Measurements from ENCODE around the gene SLC46A2.

The SLC46A2 gene

GRCh38 chr9:112848316-112849151, 42.1 kb downstream of the SLC46A2 start:
- Histone ChIP-seq H2BK12ac (ENCODE audit: low read length) (no peak overlapping the region), H4K8ac (ENCODE audit: low read depth, low read length) (no peak overlapping the region), H3K23ac (ENCODE audit: low read length) (no peak overlapping the region), H2AFZ (ENCODE audit: insufficient read depth, low read length, poor library complexity) (no peak overlapping the region), H3K36me3 (ENCODE audit: control insufficient read depth in 1 of 2, insufficient read depth in 2 of 2, low read length in 2 of 2) (peaks cover 2 to 3% of the 10 kb centered on the region in 2 experiments), H3K14ac (ENCODE audit: low read length) (no peak overlapping the region), H3K4ac (ENCODE audit: low read depth, low read length) (no peak overlapping the region), H2AK5ac (ENCODE audit: low read length) (no peak overlapping the region), H2BK5ac (ENCODE audit: low read depth, low read length, poor library complexity) (no peak overlapping the region), H3K9me3 (ENCODE audit: insufficient read depth, low read depth, low read length) (no peaks in the 10 kb centered on the region), H3K4me1 (ENCODE audit: control insufficient read depth in 1 of 2, insufficient read depth in 2 of 2, low read length in 2 of 2) (no peaks in the 10 kb centered on the region), H2BK120ac (ENCODE audit: insufficient read depth, low read length, poor library complexity) (no peak overlapping the region), H4K12ac (ENCODE audit: low read depth, low read length) (no peak overlapping the region), H3K27ac (ENCODE audit: low read depth, low read length) (no peak overlapping the region), H3K79me2 (ENCODE audit: control insufficient read depth, insufficient read depth, low read length, poor library complexity) (no peaks in the 10 kb centered on the region), H3K18ac (ENCODE audit: low read length) (no peak overlapping the region), H3K4me2 (ENCODE audit: low read length) (no peak overlapping the region), H3K79me1 (ENCODE audit: low read length) (no peaks in the 10 kb centered on the region), H3K9ac (ENCODE audit: low read length) (no peak overlapping the region), H3K27me3 (ENCODE audit: insufficient read depth, low read length) (no peaks in the 10 kb centered on the region), H3K4me3 (ENCODE audit: low read depth, low read length) (no peak overlapping the region), H4K91ac (ENCODE audit: low read depth, low read length) (no peak overlapping the region)
- no peak for DNase-seq
- no CpG with 5 or more reads among the region's 13 CpGs for WGBS (ENCODE audit: extremely low coverage, insufficient coverage, insufficient read length)

GRCh38 chr9:112846528-112847488, 43.9 kb downstream of the SLC46A2 start:
- Histone ChIP-seq H3K23ac (ENCODE audit: low read length) (no peak overlapping the region), H3K4me1 (ENCODE audit: control insufficient read depth in 1 of 2, insufficient read depth in 2 of 2, low read length in 2 of 2) (no peaks in the 10 kb centered on the region), H3K4ac (ENCODE audit: low read depth, low read length) (no peak overlapping the region), H2AFZ (ENCODE audit: insufficient read depth, low read length, poor library complexity) (no peak overlapping the region), H3K9ac (ENCODE audit: low read length) (no peak overlapping the region), H3K9me3 (ENCODE audit: insufficient read depth, low read depth, low read length) (no peaks in the 10 kb centered on the region), H3K4me2 (ENCODE audit: low read length) (no peak overlapping the region), H4K8ac (ENCODE audit: low read depth, low read length) (no peak overlapping the region), H2BK5ac (ENCODE audit: low read depth, low read length, poor library complexity) (no peak overlapping the region), H4K12ac (ENCODE audit: low read depth, low read length) (no peak overlapping the region), H2BK120ac (ENCODE audit: insufficient read depth, low read length, poor library complexity) (no peak overlapping the region), H3K18ac (ENCODE audit: low read length) (no peak overlapping the region), H3K4me3 (ENCODE audit: low read depth, low read length) (no peak overlapping the region), H3K27me3 (ENCODE audit: insufficient read depth, low read length) (no peaks in the 10 kb centered on the region), H3K79me2 (ENCODE audit: control insufficient read depth, insufficient read depth, low read length, poor library complexity) (no peaks in the 10 kb centered on the region), H2AK5ac (ENCODE audit: low read length) (no peak overlapping the region), H4K91ac (ENCODE audit: low read depth, low read length) (no peak overlapping the region), H3K36me3 (ENCODE audit: control insufficient read depth in 1 of 2, insufficient read depth in 2 of 2, low read length in 2 of 2) (peaks cover 0 to 3% of the 10 kb centered on the region in 2 experiments), H3K27ac (ENCODE audit: low read depth, low read length) (no peak overlapping the region), H2BK12ac (ENCODE audit: low read length) (no peak overlapping the region), H3K14ac (ENCODE audit: low read length) (no peak overlapping the region), H3K79me1 (ENCODE audit: low read length) (no peaks in the 10 kb centered on the region)
- DNase-seq: no peak
- WGBS (ENCODE audit: extremely low coverage, insufficient coverage, insufficient read length): no CpG with 5 or more reads among the region's 14 CpGs

GRCh38 chr9:112844771-112845542, 45.7 kb downstream of the SLC46A2 start:
- no peak overlapping the region for H3K4me2 ChIP-seq (ENCODE audit: low read length)
- H3K27ac ChIP-seq (ENCODE audit: low read depth, low read length): no peak overlapping the region
- H3K23ac ChIP-seq (ENCODE audit: low read length): no peak overlapping the region
- H3K4ac ChIP-seq (ENCODE audit: low read depth, low read length): no peak overlapping the region
- H3K4me1 ChIP-seq (ENCODE audit: control insufficient read depth in 1 of 2, insufficient read depth in 2 of 2, low read length in 2 of 2): no peaks in the 10 kb centered on the region
- H3K79me1 ChIP-seq (ENCODE audit: low read length): no peaks in the 10 kb centered on the region
- peak; percentile 72 to 87 for DNase-seq
- no peak overlapping the region for H3K18ac ChIP-seq (ENCODE audit: low read length)
- no peaks in the 10 kb centered on the region for H3K79me2 ChIP-seq (ENCODE audit: control insufficient read depth, insufficient read depth, low read length, poor library complexity)
- peaks cover 0 to 1% of the 10 kb centered on the region in 2 experiments for H3K36me3 ChIP-seq (ENCODE audit: control insufficient read depth in 1 of 2, insufficient read depth in 2 of 2, low read length in 2 of 2)
- no peak overlapping the region for H4K91ac ChIP-seq (ENCODE audit: low read depth, low read length)
- no peaks in the 10 kb centered on the region for H3K9me3 ChIP-seq (ENCODE audit: insufficient read depth, low read depth, low read length)
- H3K27me3 ChIP-seq (ENCODE audit: insufficient read depth, low read length): no peaks in the 10 kb centered on the region
- H3K14ac ChIP-seq (ENCODE audit: low read length): no peak overlapping the region
- no CpG with 5 or more reads among the region's 15 CpGs for WGBS (ENCODE audit: extremely low coverage, insufficient coverage, insufficient read length)
- no peak overlapping the region for H4K8ac ChIP-seq (ENCODE audit: low read depth, low read length)
- H2BK120ac ChIP-seq (ENCODE audit: insufficient read depth, low read length, poor library complexity): no peak overlapping the region
- no peak overlapping the region for H3K9ac ChIP-seq (ENCODE audit: low read length)
- H4K12ac ChIP-seq (ENCODE audit: low read depth, low read length): no peak overlapping the region
- H2BK12ac ChIP-seq (ENCODE audit: low read length): no peak overlapping the region
- H3K4me3 ChIP-seq (ENCODE audit: low read depth, low read length): no peak overlapping the region
- H2AFZ ChIP-seq (ENCODE audit: insufficient read depth, low read length, poor library complexity): no peak overlapping the region
- H2AK5ac ChIP-seq (ENCODE audit: low read length): no peak overlapping the region
- no peak overlapping the region for H2BK5ac ChIP-seq (ENCODE audit: low read depth, low read length, poor library complexity)

- H3K36me3 ChIP-seq (ENCODE audit: control insufficient read depth in 1 of 2, insufficient read depth in 2 of 2, low read length in 2 of 2): peaks cover 0 to 7% of the 10 kb centered on the region in 2 experiments
- WGBS (ENCODE audit: extremely low coverage, insufficient coverage, insufficient read length): no CpG with 5 or more reads among the region's 4 CpGs
Observed at GRCh38 chr9:112842555-112842954, 48.1 kb downstream of the SLC46A2 start.

More at GRCh38 chr9:112842555-112842954, 48.1 kb downstream of the SLC46A2 start:
- Histone ChIP-seq H2BK120ac (ENCODE audit: insufficient read depth, low read length, poor library complexity) (no peak overlapping the region), H4K8ac (ENCODE audit: low read depth, low read length) (no peak overlapping the region), H4K12ac (ENCODE audit: low read depth, low read length) (no peak overlapping the region), H3K4me2 (ENCODE audit: low read length) (no peak overlapping the region), H3K23ac (ENCODE audit: low read length) (no peak overlapping the region), H2BK12ac (ENCODE audit: low read length) (no peak overlapping the region), H3K27ac (ENCODE audit: low read depth, low read length) (no peak overlapping the region), H3K27me3 (ENCODE audit: insufficient read depth, low read length) (no peaks in the 10 kb centered on the region), H3K4ac (ENCODE audit: low read depth, low read length) (no peak overlapping the region), H3K18ac (ENCODE audit: low read length) (no peak overlapping the region), H3K9ac (ENCODE audit: low read length) (no peak overlapping the region), H3K14ac (ENCODE audit: low read length) (no peak overlapping the region), H4K91ac (ENCODE audit: low read depth, low read length) (no peak overlapping the region), H2AFZ (ENCODE audit: insufficient read depth, low read length, poor library complexity) (no peak overlapping the region), H3K79me2 (ENCODE audit: control insufficient read depth, insufficient read depth, low read length, poor library complexity) (no peaks in the 10 kb centered on the region), H3K4me3 (ENCODE audit: low read depth, low read length) (no peak overlapping the region), H3K79me1 (ENCODE audit: low read length) (no peaks in the 10 kb centered on the region), H3K4me1 (ENCODE audit: control insufficient read depth in 1 of 2, insufficient read depth in 2 of 2, low read length in 2 of 2) (no peaks in the 10 kb centered on the region), H3K9me3 (ENCODE audit: insufficient read depth, low read depth, low read length) (no peaks in the 10 kb centered on the region), H2AK5ac (ENCODE audit: low read length) (no peak overlapping the region), H2BK5ac (ENCODE audit: low read depth, low read length, poor library complexity) (no peak overlapping the region)
- DNase-seq: no peak

All from trophoblast cell (in vitro differentiated cells and primary cell).